ENCODE data around the gene PRKCD.

- TF ChIP-seq CTCF (conservative IDR thresholded peaks at IDR 0.05; ENCODE audit: low read depth, low read length) (no peak), EZH2 (IDR thresholded peaks at IDR 0.05; ENCODE audit: borderline replicate concordance, low read depth, low read length, poor library complexity, severe bottlenecking) (no peak)
Observed at GRCh38 chr3:53161820-53162671, 1.0 kb downstream of the PRKCD start.

Data from A673 (cell line).